ENCODE measurements around the gene TMEM115. TPM values are rescaled to one million over a fixed set of nuclear protein-coding genes. Genes with fewer than 3 reads are reported as not detected.
"Not testable (repeated sequence)": the region's sequence is repeated elsewhere in the genome, so short reads cannot be mapped to it uniquely, and the experiment has no call there.

TMEM115 gene
- total RNA-seq, 2 donors from 2014 or later: 16.7 to 17.4 TPM

DNA sequence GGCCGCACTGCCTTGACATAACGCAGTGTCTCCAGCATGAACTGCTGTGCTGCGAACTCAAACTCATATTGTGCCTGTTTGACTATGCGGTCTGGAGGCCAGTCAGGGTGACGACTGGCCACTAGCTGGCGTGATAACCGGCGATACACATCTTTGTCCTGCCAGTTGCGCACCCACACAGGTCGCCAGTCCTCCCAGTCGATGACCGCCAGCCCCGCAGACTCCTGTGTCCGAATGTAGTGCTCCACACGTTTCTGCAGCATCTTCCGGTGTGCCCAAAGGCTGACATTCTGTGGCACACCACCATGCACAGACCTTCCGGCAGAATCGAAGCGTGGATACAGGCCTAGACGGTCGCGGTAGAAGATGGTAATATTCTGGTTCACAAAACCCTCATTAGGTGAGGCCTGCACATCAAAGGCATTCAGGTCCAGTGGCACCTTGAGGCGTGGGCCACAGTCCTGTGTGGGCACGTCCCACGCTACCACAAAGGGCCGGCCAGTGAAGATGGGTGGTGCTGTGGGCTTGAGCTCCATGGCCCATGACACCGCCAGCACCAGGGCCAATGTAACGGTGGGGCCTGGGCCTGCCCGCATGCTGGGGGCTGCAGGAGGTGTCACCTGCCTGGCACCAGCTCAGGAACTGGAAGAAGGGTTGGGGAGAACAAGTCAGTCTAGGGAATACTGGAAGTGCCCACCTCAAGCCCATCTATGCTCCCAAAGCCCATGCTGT is 39.3 kb downstream of the TMEM115 start:
- peak overlapping the region; percentile 75 for H3K27ac Mint-ChIP-seq
- H3K4me1 Mint-ChIP-seq: peaks cover 38% of the 10 kb centered on the region
- H3K27me3 Mint-ChIP-seq: no peaks in the 10 kb centered on the region
- no peaks in the 10 kb centered on the region for H3K9me3 ChIP-seq (ENCODE audit: control insufficient read depth, low read length, poor library complexity, severe bottlenecking)
- H3K4me3 Mint-ChIP-seq: peak overlapping the region; percentile 89
- ATAC-seq (no peak), DNase-seq (no peak)
- no peaks in the 10 kb centered on the region for H3K36me3 Mint-ChIP-seq (ENCODE audit: low read depth)

DNA sequence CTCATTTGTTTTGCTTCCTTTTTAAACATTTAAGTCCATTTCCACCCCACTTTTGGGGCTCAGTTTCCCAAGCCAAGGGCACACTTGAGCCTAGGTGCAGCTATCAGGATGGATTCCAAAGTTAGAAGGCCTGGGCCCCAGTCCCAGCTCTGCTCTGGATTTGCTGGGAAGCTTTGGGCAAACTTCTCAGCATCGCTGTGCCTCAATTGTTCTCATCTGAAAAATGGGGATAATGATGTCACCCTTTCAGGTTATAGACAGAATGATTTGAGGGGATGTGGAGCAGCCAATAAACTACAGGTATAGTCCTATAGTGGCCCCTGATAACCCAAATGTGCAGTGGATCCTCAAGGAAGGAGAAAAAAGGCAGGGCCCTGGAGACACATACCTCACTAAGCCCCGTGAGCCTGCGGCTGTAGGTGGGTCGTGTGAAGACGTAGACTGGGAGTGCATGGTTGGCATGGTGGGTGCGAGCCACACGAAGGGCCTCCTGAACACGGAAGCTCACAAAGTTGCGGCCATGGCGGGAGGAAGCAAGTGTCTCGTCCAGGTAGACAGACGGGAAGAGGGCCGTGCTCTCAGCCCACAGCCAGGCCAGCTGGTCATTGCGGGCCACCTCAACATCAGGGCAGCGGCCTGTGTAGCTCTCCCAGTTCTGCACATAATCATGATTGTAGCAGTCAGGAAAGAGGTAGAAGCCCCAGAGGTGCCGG is 40.0 kb downstream of the TMEM115 start:
- no peaks in the 10 kb centered on the region for H3K36me3 Mint-ChIP-seq (ENCODE audit: low read depth)
- peaks cover 33% of the 10 kb centered on the region for H3K4me1 Mint-ChIP-seq
- no peaks in the 10 kb centered on the region for H3K27me3 Mint-ChIP-seq
- H3K9me3 ChIP-seq (ENCODE audit: control insufficient read depth, low read length, poor library complexity, severe bottlenecking): no peaks in the 10 kb centered on the region
- DNase-seq (no peak), ATAC-seq (no peak)
- no peak overlapping the region for H3K27ac Mint-ChIP-seq
- no peak overlapping the region for H3K4me3 Mint-ChIP-seq

DNA sequence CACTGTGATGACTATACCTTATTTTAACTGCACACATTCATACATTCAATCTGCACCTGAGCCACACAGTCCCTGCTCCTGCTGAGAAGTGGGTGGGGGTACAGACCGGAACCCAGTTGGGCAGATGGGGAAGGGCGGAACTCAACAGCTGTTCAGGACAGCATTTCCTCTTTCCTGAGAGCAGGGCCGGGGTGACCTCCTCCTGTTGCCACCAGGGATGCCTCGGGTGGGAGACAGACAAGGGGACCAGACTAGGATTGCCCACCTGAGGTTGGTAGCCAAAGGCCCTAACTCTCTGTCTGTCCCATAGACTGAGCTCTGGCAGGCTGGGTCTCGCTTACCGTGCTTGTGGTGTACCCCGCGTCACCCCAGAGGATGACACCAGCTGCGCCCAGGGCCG is 40.7 kb downstream of the TMEM115 start:
- H3K4me1 Mint-ChIP-seq: peaks cover 33% of the 10 kb centered on the region
- ATAC-seq (no peak), DNase-seq (no peak)
- H3K27ac Mint-ChIP-seq: no peak overlapping the region
- no peaks in the 10 kb centered on the region for H3K9me3 ChIP-seq (ENCODE audit: control insufficient read depth, low read length, poor library complexity, severe bottlenecking)
- H3K27me3 Mint-ChIP-seq: no peaks in the 10 kb centered on the region
- no peaks in the 10 kb centered on the region for H3K36me3 Mint-ChIP-seq (ENCODE audit: low read depth)
- no peak overlapping the region for H3K4me3 Mint-ChIP-seq

DNA sequence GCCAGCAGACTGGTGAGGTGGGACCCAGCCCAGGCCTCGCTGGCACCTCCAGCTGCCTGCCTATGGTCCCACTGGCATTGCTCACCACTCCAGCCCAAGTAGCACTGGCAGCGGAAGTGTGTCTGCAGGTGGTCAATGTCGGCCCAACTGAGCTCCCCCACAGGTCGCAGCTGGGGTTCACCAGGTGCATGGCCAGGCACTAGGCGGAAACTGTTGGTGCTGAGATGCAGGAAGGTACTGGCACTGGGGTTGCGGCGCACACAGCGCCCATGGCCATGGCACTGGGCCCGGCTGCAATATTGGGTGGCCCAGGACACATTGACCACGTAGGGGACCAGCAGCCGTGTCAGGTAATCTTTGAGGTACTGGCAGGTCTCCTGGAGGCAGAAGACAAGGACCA is 41.2 kb downstream of the TMEM115 start:
- Mint-ChIP-seq H3K36me3 (ENCODE audit: low read depth) (no peaks in the 10 kb centered on the region), H3K4me1 (peaks cover 33% of the 10 kb centered on the region), H3K27me3 (no peaks in the 10 kb centered on the region), H3K4me3 (no peak overlapping the region), H3K27ac (no peak overlapping the region)
- no peaks in the 10 kb centered on the region for H3K9me3 ChIP-seq (ENCODE audit: control insufficient read depth, low read length, poor library complexity, severe bottlenecking)
- no peak for ATAC-seq
- no peak for DNase-seq

DNA sequence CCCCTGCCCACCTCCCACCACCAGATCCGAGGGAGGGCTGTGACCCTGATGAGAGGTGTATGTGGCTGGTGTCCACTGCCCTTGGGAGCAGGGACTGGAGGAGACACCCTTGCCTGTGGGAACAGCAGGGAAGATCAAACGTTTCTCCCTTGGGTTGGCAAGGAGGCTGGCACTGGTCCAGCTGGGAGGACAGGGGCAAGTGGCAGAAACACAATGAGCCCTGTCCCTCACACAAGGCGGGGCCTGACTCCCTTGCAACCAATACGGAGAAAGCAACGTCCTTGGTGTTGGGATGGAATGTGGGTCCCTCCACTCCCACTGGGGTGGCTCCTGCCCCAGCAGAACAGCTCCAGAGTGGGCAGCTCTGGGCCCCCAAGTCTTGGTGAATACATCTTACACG is 42.0 kb downstream of the TMEM115 start:
- Mint-ChIP-seq H3K4me1 (peaks cover 32% of the 10 kb centered on the region), H3K36me3 (ENCODE audit: low read depth) (no peaks in the 10 kb centered on the region), H3K27ac (peak overlapping the region; percentile 99), H3K27me3 (no peaks in the 10 kb centered on the region), H3K4me3 (no peak overlapping the region)
- DNase-seq: no peak
- no peaks in the 10 kb centered on the region for H3K9me3 ChIP-seq (ENCODE audit: control insufficient read depth, low read length, poor library complexity, severe bottlenecking)
- ATAC-seq: no peak

DNA sequence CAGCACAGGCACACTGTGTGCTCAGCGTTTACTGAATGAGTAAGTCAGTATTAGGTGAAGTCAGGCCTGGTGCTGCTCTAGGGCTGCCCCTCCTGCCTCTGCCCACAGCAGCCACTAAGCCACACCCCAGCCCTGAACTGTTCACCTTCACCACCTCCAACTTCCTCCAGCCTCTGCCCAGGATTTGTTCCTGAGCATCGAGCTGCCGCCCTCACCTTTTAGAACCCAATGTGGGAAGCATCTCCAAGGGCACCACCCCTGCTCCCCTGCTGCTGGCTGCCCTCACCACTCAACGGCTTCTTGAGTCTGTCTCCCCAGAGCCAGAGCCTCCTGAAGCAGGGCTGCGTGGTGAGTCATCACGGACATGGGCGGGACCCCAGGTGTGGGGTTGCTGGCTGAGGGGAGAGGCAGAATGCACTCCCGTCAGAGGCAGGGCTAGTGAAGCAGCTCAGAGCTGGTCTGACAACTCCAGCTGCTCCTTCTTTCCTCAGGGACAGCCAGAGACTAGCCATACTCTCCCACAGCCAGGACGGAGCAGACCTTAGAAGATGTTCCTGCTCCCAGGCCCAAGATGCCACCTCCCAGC is 42.6 kb downstream of the TMEM115 start:
- H3K9me3 ChIP-seq (ENCODE audit: control insufficient read depth, low read length, poor library complexity, severe bottlenecking): no peaks in the 10 kb centered on the region
- peak; percentile 78 for ATAC-seq
- H3K27me3 Mint-ChIP-seq: no peaks in the 10 kb centered on the region
- peak overlapping the region; percentile 93 for H3K4me3 Mint-ChIP-seq
- no peaks in the 10 kb centered on the region for H3K36me3 Mint-ChIP-seq (ENCODE audit: low read depth)
- H3K27ac Mint-ChIP-seq: peak overlapping the region; percentile 99
- DNase-seq: peak; percentile 54 to 71 (median 63)
- H3K4me1 Mint-ChIP-seq: peaks cover 32% of the 10 kb centered on the region

DNA sequence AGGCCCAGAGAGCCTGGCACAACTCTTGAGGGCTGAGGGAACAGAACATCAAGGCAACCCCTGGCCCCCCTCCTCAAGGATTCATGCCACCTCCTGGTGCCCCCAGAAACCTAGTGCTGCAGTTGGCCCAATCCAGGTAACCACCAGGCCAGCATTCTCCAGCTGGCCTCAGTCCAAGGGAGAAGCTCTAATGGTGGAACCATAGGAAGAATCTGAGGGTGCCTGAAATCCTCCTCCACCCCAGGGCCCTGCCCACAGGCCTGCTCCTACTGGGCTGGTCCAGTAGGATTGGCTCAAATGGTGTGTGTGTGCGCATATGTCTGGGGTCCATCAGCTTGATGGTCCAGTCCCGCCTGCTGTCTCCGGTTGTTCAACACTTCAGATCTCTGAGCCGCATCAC is 44.5 kb downstream of the TMEM115 start:
- Mint-ChIP-seq H3K27ac (no peak overlapping the region), H3K4me3 (no peak overlapping the region), H3K27me3 (no peaks in the 10 kb centered on the region), H3K36me3 (ENCODE audit: low read depth) (no peaks in the 10 kb centered on the region), H3K4me1 (peaks cover 22% of the 10 kb centered on the region)
- DNase-seq: no peak
- no peaks in the 10 kb centered on the region for H3K9me3 ChIP-seq (ENCODE audit: control insufficient read depth, low read length, poor library complexity, severe bottlenecking)
- ATAC-seq: no peak

DNA sequence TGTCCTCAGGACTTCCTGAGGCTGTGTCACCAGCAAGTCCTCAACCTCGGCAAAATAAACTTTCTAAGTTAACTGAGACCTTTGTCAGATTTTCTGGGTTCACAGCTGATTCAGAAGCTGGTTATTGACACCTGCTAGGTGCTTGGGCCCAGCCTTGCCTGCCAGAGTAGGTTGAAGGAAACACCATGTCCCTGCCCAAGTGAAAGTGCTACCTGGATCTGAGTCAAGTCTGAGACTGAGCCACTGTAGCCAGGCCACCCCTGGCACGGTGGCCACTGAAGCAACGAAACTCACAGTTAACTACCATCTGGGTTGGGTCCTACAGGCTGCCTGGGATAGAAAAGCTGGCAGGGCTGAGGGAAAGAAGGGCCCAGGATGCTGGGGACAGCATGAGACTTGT is 45.0 kb downstream of the TMEM115 start:
- Mint-ChIP-seq H3K4me1 (peaks cover 19% of the 10 kb centered on the region), H3K36me3 (ENCODE audit: low read depth) (no peaks in the 10 kb centered on the region), H3K27ac (no peak overlapping the region), H3K4me3 (no peak overlapping the region), H3K27me3 (no peaks in the 10 kb centered on the region)
- ATAC-seq (no peak), DNase-seq (no peak)
- no peaks in the 10 kb centered on the region for H3K9me3 ChIP-seq (ENCODE audit: control insufficient read depth, low read length, poor library complexity, severe bottlenecking)

DNA sequence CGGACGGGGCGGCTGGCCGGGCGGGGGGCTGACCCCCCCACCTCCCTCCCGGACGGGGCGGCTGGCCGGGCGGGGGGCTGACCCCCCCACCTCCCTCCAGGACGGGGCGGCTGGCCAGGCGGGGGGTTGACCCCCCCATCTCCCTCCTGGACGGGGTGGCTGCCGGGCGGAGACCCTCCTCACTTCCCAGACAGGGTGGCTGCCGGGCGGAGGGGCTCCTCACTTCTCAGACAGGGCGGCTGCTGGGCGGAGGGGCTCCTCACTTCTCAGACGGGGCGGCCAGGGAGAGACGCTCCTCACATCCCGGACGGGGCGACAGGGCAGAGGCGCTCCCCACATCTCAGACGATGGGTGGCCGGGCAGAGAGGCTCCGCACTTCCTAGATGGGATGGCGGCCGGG is 47.3 kb downstream of the TMEM115 start:
- H3K27me3 Mint-ChIP-seq; H3K27ac Mint-ChIP-seq; H3K36me3 Mint-ChIP-seq (ENCODE audit: low read depth); H3K4me3 Mint-ChIP-seq; ATAC-seq; H3K9me3 ChIP-seq (ENCODE audit: control insufficient read depth, low read length, poor library complexity, severe bottlenecking); DNase-seq: not testable (repeated sequence)
- H3K4me1 Mint-ChIP-seq: peaks cover 13% of the 10 kb centered on the region

Other genes starting within 250 kb of the TMEM115 start
- gene SEMA3F, start 204.2 kb downstream of the TMEM115 start, total RNA-seq: under 1 TPM in 1 of 2 donors, not detected in 1; 0.18 TPM
- gene GNAT1, start 167.9 kb downstream of the TMEM115 start, total RNA-seq: under 1 TPM in 1 of 2 donors, not detected in 1; 0.10 TPM
- gene SLC38A3, start 154.2 kb downstream of the TMEM115 start, total RNA-seq: under 1 TPM in 1 of 2 donors, not detected in 1; 0.78 TPM
- 100 to 1,000 TPM; 266 to 288 TPM for gene GNAI2, start 123.3 kb downstream of the TMEM115 start, total RNA-seq
- gene SEMA3B, start 90.4 kb downstream of the TMEM115 start, total RNA-seq: 1 to 10 TPM; 1.7 to 1.8 TPM
- not detected for gene LSMEM2, start 80.4 kb downstream of the TMEM115 start, total RNA-seq
- 10 to 100 TPM; 46.7 to 49.2 TPM for gene IFRD2, start 67.1 kb downstream of the TMEM115 start, total RNA-seq
- 1 to 10 TPM; 2.7 to 3.7 TPM for gene HYAL3, start 60.1 kb downstream of the TMEM115 start, total RNA-seq
- gene NAA80, start 60.1 kb downstream of the TMEM115 start, total RNA-seq: 10 to 100 TPM; 35.3 to 42.9 TPM
- gene HYAL1, start 55.9 kb downstream of the TMEM115 start, total RNA-seq: under 1 TPM in 1 of 2 donors, not detected in 1; 0.44 TPM
- gene HYAL2, start 36.8 kb downstream of the TMEM115 start, total RNA-seq: 1 to 10 TPM; 1.6 to 2.1 TPM
- 10 to 100 TPM; 17.7 to 18.0 TPM for gene TUSC2, start 31.3 kb downstream of the TMEM115 start, total RNA-seq
- 100 to 1,000 TPM in 1 of 2 donors, 10 to 100 TPM in 1; 83.5 to 105 TPM for gene RASSF1, start 18.7 kb downstream of the TMEM115 start, total RNA-seq
- 1 to 10 TPM; 1.1 to 1.3 TPM for gene ZMYND10, start 13.8 kb downstream of the TMEM115 start, total RNA-seq
- 10 to 100 TPM; 27.5 to 29.1 TPM for gene NPRL2, start 8.7 kb downstream of the TMEM115 start, total RNA-seq
- 10 to 100 TPM; 20.8 to 27.2 TPM for gene CYB561D2, start 8.7 kb downstream of the TMEM115 start, total RNA-seq
- 1 to 10 TPM; 2.2 to 3.5 TPM for gene CACNA2D2, start 144.1 kb upstream of the TMEM115 start, total RNA-seq
- 10 to 100 TPM; 15.0 to 17.1 TPM for gene C3orf18, start 208.2 kb upstream of the TMEM115 start, total RNA-seq
- 10 to 100 TPM; 22.7 to 25.1 TPM for gene HEMK1, start 210.0 kb upstream of the TMEM115 start, total RNA-seq